GM10847 (cell line): ENCODE data around the gene HOXD4.

Experiments used
- POLR2A ChIP-seq: IDR thresholded peaks from 2 replicates; pipeline ENCODE4 v1.6.1; 2011; ENCODE audit not compliant: insufficient read length; ENCODE audit errors: extremely low read depth

The HOXD4 gene

DNA sequence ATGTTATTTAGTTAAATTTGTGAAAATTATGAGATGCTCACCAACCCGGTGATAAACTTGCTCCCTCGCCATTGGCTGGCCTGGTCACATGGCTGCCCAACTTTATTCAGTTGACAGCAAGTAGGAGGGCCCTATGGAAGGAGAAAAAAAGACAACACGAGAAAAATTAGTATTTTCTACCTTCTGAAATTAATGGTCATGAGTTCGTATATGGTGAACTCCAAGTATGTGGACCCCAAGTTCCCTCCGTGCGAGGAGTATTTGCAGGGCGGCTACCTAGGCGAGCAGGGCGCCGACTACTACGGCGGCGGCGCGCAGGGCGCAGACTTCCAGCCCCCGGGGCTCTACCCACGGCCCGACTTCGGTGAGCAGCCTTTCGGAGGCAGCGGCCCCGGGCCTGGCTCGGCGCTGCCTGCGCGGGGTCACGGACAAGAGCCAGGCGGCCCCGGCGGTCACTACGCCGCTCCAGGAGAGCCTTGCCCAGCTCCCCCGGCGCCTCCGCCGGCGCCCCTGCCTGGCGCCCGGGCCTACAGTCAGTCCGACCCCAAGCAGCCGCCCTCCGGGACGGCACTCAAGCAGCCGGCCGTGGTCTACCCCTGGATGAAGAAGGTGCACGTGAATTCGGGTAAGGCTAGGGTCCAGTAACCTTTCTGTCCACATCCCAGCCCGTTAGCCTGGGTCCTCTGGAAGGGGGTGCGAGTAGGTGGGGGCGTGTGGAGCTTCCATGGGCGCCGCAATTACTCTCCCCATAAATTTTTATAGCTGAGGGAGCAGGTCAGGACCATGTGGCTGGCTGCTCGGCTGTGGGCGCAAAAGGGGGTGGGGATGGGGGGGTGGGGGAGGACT, at the start of gene HOXD4:
Gene HOXD4, plus strand, starts transcription at position 109 of the 846 bp plus-strand sequence. Its CDS starts 84 bp downstream, at position 193.
- no peak for TF ChIP-seq POLR2A

DNA sequence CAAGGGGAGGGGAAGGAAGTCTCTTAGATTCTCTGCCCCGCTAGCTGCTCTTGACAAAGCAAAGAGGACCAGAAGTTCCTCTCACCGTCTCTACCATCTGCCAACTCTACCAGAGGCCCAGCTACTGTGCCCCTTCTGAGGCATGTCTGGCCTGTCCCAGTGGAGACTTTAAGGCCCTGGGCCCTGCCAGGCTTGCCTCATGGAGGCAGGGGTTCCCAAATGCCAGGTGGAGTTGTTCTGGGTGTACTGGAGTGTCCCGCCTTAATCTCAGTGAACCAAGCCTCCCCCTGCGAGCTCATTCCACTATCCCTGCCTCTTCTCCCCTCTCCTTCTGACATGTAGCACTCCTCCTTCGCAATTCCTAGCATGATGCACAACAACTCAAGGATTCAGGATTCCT, 49.5 kb upstream of the HOXD4 start:
- no peak for TF ChIP-seq POLR2A

DNA sequence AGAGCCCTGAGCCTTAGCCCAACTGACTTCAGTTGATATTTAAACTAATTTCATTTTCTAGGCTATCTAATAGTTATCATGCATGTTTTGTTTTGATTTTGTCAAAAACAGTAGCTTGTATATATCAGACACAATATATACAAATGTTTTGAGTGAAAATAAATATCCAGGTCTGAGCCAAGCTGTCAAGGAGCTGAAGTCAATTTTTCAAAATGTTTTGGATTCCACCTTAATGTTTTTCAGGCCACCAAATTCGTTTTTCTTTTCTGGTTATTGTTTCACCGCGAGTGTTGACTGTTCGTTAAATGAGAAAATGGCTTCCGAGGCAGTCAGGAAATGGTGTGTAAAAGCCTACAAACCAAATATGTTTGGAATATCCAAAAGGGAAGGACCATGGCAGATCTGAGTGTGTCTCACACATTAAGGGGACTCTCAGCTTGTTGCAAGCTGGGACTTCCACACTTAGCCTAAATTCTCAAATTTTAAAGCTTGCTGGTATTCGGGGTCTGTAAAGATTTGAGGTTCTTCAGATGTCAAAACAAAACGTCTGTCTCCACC, 49.0 kb upstream of the HOXD4 start:
- TF ChIP-seq POLR2A: no peak

DNA sequence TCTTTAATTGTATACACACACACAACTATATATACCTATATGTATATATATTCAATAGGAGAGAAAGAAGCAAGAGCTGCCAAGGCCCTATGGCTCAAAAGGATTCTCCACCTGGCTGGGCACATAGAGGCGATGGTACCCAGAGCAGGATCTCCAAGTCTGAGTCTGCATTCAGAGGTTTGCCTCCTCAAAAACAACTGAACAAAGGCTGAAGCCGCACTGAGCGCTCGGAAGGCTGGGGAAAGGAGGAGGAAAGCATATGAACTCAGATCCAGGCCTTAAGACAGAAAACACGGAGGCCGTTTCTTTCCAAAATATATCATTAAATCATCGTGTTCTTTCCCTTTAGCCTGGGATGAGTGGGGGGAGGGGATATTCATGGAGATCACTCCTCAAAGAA, 48.2 kb upstream of the HOXD4 start:
- no peak for TF ChIP-seq POLR2A

DNA sequence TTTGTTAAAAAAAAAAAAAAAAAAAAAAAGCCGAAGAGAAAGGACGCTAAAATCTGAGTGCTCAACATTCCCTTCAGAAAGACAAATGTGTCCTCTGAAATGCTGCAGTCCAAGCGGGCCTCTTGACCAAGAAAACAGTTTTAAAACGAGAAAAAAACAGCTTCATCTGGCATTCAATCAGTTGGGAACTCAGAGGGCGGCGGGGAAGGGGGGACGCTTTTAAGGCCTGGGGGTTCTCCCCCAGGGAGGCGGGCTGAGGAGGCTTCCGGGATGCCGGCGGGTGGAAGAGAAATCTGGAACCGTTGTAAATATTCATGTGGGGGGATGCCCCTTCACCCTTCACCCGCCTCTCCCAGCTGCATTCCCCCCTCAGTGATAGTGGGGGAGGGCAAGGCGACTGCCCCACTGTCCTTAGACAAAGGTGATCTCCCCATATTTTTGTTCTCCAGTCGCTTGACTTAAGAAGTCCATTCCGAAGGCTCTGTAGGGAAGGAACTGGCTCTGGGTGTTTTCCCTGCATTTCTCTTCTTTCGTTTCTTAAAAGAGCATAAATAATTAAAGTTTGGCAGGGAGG, 47.5 kb upstream of the HOXD4 start:
- TF ChIP-seq POLR2A: no peak

DNA sequence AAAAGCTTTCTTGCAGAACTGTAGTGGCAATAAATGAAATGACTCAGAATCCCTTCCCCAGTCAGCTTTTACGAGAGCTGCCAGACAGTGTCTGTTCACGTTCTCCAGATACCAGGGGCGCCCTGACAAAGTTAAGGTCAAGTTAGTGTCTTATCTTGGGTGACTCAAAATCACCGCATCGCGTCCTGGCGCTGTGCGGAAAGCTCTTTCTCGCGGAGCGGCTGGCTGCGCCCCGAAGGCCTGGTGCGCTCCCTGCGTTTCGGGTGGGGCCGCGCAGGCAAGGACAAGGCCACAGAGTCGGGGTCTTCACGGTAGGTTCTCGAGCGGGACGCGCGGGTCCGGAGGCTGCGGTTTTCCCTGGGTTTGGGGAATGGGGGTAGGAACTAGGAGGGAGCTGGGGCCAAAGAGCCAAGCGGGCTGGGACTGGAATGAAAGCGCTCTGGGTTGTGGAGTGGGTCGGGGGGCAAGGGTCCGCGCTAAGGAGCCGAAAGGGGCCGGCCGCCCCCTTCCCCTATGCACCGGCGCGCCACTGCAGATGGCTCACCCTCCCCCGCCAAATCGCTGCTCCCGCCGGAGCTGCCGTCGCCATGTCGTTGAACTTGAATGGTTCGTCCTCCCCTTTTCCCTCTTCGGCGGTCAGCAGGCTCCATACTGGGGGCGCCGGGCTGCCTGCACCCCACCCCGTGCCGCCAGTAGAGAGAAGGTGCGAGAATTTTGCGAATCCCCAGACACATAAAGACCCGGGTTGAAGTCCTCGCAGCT, 46.9 kb upstream of the HOXD4 start:
- TF ChIP-seq POLR2A: no peak

DNA sequence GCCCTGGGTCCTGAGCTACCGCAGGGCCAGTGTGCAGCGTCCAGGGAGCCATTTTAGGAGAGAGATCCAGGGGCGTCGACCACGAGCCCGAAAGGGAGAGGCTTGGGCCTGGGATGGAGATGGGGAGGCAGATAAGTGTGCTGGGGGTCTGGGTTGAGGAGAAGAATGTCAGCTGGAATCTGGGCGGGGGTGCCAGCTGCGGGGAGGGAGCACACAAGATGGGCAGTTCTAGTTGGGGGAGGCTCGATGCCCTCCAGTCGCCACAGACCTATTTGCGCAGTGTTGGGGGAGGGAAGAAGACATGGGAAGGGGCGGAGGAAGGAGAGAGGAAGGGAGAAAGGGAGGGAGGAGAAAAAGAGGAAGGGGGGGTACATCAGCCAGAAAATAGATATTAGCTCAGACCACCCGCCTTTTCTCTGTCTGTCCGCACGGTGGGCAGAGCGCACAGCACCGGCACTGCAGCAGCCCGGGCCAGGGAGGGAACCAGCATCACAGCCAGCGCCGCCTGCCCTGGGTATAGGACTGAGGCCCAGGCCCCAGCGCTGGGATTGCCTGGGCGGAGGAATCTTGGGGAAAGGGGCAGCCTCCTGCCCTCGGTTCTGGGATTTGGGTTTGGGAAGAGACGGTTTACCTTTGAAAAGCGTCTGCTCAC, 46.1 kb upstream of the HOXD4 start:
- TF ChIP-seq POLR2A: no peak

DNA sequence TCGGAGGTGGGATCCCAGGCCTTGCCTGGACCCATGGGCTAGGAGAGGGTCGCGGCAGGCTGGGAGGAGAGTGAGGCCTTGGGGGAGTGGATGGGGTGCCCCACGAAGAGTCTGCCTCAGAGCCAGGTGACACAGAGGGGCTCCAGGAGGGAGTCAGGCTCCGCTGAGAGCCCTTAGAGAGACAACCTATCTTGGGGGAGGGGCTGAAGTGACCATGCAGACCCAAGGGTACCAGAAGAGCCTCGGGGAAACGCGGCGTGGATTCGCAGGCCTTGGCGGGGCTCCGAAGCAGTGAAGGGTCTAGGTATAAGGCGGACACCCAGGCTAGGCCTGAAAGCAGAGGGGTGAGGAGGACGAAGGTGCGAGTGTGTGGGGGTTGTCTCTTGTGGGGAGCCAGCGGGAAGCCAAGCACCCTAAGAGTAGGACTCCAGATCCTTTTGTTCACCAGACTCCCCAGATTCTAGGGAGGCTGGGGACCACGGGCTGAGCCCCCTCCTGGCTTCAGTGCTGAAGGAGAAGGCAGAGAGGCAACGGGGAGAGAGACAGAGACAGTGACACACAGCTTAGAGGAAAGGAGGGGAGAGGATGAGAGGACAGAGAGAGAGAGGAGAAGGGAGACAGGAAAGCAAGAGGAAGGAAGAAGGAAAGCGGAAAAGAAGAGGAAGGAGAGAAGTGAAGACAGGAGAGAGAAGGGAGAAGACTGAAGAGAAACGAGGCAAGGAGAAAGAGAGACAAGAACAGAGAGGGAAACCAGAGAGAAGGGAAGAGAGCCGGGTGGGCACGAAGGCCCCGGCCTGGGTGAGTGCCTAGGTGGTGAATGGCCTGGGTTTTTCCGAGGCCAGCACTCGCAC, 45.4 kb upstream of the HOXD4 start:
- no peak for TF ChIP-seq POLR2A

DNA sequence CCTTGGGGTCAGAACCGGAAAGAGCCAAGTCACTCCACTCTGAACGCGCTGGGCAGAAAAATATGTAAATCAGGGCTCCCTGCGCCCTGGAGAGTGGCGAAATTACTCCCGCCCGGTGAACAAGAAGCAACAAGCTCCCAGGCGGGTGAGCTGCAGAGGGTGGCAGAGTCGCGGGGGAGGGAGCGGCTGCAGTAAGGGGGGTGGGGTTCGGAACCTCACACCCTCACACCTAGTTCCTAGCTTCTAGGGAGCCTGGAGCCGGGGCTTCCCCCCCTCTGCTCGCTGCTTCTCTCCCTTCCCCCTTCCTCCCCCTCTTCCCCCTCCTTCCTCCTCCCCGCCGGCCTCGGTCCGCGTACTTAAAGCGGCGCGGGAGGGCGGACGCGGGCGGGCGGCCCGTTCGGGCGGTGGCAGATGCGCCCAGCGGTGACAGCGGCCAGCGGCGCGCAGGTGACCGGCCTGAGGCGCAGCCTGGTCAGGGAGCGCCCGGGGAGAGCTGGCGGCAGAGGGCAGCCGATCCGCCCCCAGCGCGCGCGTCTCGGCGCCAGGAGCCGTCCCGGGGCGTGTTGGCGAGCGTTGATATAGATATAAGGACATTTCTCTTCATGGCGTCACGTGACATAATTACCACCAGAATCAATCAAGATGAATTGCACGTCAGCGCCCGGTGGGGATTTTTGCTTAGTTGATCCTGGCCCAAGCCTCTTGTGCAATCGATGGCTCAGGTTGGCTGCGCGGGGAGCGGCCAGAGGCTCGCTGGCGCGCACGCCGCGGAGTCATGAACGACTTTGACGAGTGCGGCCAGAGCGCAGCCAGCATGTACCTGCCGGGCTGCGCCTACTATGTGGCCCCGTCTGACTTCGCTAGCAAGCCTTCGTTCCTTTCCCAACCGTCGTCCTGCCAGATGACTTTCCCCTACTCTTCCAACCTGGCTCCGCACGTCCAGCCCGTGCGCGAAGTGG, 44.5 kb upstream of the HOXD4 start, which contains the start of gene HOXD11:
Gene HOXD11, plus strand, starts transcription at position 700 of the 959 bp plus-strand sequence. Its CDS starts 76 bp downstream, at position 776.
- TF ChIP-seq POLR2A: no peak

DNA sequence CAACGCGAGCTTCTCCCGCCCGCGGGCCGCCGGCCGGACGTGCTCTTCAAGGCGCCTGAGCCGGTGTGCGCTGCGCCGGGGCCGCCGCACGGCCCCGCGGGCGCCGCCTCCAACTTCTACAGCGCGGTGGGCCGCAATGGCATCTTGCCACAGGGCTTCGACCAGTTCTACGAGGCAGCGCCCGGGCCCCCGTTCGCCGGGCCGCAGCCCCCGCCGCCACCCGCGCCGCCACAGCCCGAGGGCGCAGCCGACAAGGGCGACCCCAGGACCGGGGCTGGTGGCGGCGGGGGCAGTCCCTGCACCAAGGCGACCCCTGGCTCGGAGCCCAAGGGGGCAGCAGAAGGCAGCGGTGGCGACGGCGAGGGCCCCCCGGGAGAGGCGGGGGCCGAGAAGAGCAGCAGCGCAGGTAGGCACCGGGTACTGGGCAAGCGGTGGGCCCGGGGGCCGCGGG, 43.6 kb upstream of the HOXD4 start:
- no peak for TF ChIP-seq POLR2A

DNA sequence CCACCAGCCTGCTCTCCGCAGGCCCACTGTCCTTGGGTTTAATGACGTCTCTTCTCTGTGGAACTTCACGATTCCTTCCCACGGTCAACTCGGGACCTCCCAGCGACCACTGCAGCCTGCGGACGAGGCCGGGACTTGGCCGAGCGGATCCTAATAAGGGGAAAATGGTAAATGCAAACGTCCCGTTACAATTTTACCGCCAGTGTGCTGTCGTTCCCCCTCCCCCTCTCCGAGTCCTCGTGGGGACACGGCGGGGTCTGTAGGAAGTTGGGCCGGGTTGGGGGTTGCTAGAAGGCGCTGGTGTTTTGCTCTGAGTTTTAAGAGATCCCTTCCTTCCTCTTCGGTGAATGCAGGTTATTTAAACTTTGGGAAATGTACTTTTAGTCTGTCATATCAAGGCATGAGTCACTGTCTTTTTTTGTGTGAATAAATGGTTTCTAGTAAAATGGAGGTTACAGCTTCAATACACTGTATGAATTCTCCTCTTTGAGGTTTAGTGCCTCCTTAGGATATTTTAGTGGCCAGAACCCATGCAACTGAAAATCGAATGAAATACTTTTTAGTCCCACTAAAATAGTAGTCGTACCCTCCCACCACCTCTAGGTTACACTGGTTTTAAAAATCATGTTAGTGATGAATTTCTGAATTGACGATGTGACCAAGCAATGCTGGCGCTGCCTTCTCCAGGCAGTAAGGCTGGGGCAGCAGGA, 42.0 kb upstream of the HOXD4 start:
- no peak for TF ChIP-seq POLR2A

DNA sequence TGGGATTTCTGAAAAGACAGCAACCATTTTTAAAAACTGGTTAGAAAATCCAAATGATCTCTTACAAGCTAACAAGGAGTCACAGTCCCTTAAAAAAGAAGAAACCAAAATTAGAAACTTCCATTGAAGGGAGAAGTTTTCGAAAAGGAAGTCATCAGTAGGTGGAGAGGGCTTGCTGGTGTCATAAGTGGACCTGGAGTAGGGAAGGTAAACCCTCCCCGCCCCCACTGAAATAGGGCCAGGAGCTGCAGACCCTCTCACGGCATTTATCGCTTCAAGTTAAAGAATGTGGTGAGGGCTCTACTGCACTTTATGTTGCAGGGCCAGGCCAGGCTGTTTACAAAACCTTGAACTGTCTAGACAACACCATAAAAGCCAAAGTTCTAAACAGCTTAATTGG, 41.4 kb upstream of the HOXD4 start:
- no peak for TF ChIP-seq POLR2A
